Measurements from ENCODE around the gene RPL6.

The RPL6 gene

DNA sequence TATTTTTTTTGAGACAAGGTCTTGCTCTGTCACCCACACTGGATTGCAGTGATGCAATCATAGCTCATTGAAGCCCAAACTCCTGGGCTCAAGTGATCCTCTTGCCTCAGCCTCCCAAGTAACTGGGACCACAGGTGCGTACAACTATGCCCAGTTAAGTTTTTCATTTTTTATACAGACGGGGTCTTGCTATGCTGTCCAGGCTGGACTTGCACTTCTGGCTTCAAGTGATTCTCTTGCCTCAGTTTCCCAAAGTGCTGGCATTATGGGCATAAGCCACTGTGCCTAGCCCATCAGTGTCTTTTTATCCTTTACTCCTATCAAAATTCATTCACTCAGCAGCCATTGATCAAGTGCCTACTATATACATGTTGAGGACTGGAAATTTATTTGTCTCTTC is 18.4 kb upstream of the RPL6 start:
- H3K4me3 ChIP-seq (ENCODE audit: low read depth, low read length) = no peak overlapping the region
- TF ChIP-seq, protein P1, sequence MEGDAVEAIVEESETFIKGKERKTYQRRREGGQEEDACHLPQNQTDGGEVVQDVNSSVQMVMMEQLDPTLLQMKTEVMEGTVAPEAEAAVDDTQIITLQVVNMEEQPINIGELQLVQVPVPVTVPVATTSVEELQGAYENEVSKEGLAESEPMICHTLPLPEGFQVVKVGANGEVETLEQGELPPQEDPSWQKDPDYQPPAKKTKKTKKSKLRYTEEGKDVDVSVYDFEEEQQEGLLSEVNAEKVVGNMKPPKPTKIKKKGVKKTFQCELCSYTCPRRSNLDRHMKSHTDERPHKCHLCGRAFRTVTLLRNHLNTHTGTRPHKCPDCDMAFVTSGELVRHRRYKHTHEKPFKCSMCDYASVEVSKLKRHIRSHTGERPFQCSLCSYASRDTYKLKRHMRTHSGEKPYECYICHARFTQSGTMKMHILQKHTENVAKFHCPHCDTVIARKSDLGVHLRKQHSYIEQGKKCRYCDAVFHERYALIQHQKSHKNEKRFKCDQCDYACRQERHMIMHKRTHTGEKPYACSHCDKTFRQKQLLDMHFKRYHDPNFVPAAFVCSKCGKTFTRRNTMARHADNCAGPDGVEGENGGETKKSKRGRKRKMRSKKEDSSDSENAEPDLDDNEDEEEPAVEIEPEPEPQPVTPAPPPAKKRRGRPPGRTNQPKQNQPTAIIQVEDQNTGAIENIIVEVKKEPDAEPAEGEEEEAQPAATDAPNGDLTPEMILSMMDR (IDR thresholded peaks at IDR 0.05; ENCODE audit: low read depth, low read length, missing control alignments) = no peak
- DNase-seq (ENCODE audit: low read depth) = no peak

DNA sequence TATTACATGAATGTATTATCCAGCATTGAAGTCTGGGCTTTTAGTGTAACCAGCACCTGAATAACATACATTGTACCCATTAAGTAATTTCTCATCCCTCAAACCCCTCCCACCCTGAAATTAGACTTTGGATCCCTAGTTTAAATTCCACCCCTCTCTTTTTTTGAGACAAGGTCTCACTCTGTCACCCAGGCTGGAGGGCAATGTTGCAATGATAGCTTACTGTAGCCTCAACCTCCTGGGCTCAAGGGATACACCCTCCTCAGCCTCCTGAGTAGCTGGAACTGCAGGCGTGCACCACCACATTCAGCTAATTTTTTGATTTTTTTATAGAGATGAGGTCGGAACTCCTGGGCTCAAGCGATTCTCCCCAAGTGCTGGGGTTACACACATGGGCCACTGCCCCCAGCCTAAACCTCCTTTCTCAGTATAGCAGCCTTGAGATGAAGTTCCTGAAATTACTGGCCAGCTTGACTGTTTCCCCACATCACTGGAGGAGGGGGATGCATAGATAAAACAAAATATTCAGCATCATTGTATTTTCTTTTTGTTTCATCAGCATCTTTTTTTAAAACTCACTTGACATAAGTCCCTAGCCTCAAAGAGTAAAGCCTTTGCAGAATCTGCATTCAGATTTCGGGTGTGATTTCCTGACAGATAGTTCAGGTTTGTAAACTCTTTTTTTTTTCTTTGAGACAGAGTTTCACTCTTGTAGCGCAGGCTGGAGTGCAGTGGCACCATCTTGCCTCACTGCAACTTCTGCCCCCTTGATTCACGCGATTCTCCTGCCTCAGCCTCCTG is 16.4 kb upstream of the RPL6 start:
- no peak overlapping the region for H3K4me3 ChIP-seq (ENCODE audit: low read depth, low read length)
- TF ChIP-seq, protein P1 (IDR thresholded peaks at IDR 0.05; ENCODE audit: low read depth, low read length, missing control alignments) = no peak
- DNase-seq (ENCODE audit: low read depth) = no peak

DNA sequence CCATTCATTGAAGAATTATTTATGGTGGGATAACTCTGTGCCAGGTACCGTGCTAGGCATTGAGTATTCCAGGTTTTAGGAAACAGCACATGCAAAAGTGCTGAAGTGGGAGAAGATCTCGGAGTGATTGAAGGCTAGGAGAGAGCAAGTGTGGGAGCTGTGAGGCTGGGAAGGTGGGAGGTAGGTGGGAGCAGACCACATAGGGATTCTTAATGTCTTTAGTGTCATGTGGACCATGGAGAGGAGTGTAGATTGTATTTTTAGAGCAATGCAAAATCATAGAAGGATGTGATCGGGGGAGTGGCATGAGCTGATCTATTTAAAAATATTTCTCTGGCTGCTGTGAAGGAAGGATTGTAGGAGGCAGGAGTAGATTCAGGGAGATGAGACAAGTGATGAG is 14.7 kb upstream of the RPL6 start:
- TF ChIP-seq, protein P1 (IDR thresholded peaks at IDR 0.05; ENCODE audit: low read depth, low read length, missing control alignments) = no peak
- no peak overlapping the region for H3K4me3 ChIP-seq (ENCODE audit: low read depth, low read length)
- DNase-seq (ENCODE audit: low read depth) = no peak

DNA sequence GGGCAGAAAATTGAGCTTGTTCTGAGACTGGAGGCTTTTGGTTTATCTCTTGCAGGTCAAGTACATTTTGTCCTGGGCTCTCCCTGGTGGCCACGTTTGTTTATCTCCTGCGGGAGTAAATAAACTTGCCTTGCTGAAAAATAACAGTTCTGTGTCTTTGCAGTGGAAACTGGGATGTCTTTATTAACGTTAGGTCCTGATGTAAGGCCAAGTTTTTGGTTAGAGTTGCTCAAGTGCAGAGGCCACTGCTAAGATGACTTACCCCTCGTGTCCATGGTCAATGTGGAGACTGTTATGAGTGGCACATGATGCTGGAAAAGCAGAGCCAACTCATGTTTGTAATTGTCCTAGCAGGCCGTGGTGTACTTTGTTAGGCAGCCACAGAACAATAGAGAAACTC is 13.1 kb upstream of the RPL6 start:
- H3K4me3 ChIP-seq (ENCODE audit: low read depth, low read length) = no peak overlapping the region
- no peak for DNase-seq (ENCODE audit: low read depth)
- TF ChIP-seq, protein P1 (IDR thresholded peaks at IDR 0.05; ENCODE audit: low read depth, low read length, missing control alignments) = no peak

DNA sequence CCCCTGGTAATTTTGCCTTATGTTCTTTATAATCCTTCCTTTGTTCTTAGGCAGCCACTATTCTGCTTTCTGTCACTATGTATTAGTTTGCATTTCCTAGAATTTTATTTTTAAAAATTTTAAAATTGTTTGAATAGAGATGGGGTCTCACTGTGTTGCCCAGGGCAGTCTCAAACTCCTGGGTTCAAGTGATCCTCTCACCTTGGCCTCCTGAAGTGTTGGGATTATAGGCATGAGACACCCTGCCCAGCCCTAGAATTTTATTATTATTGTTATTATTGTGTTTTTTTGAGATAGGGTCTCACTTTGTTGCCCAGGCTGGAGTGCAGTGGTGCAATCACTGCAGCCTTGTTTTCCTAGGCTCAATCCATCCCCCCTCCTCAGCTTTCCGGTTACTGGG is 12.0 kb upstream of the RPL6 start:
- TF ChIP-seq, protein P1 (IDR thresholded peaks at IDR 0.05; ENCODE audit: low read depth, low read length, missing control alignments) = no peak
- DNase-seq (ENCODE audit: low read depth) = no peak
- no peak overlapping the region for H3K4me3 ChIP-seq (ENCODE audit: low read depth, low read length)

DNA sequence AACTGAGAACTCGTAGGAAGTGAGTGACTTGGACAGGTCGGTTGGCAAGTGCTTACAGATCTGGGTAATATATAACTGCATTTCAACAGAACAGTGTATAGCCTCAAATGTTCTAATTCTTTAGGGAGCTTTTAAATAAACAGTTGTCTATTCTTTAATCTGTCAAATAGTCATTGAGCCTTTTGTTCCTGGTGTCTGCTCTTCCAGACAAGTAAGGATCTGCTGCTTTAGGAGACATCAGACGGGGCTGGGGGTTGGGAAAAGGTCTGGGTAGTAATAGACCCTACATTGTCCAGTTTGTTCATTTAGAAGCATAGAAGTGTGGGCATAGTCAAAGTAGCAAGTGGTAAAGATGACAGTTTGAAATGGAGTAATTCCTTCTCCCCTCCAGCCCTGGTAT is 11.3 kb upstream of the RPL6 start:
- no peak for DNase-seq (ENCODE audit: low read depth)
- TF ChIP-seq, protein P1 (IDR thresholded peaks at IDR 0.05; ENCODE audit: low read depth, low read length, missing control alignments) = no peak
- no peak overlapping the region for H3K4me3 ChIP-seq (ENCODE audit: low read depth, low read length)
